ENCODE measurements around the gene CNKSR3. TPM values are rescaled to one million over a fixed set of nuclear protein-coding genes. Genes with fewer than 3 reads are reported as not detected.

Gene CNKSR3
- total and polyA plus RNA-seq, 4 donors: 4.9 to 17.0 (median 8.8) TPM

DNA sequence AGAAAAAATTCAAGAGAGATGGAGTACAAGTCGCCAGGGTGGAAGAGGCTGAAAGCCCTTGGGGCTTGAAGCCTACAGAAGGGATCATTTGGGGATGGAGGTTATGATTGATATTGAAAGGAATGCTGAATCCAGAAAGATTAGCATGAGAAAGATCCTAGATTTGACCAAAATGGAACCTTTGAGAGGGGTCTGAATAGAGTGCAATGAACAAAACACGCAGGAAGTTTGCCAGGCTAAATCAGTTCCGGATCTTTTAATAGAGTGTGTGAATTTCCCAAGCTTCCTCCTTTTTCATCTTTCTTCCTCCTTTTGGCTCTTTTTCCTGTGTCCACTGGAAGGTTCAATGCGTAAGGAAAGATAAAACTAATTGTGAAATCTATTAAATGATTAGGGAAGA lies 169.1 kb downstream of the CNKSR3 start:
- no peaks in the 10 kb centered on the region for H3K36me3 ChIP-seq (ENCODE audit: control insufficient read depth, insufficient read depth, low read length)
- no peak overlapping the region for H3K27ac ChIP-seq (ENCODE audit: low read depth, low read length)
- no peaks in the 10 kb centered on the region for H3K27me3 ChIP-seq (ENCODE audit: control insufficient read depth, insufficient read depth, low read length)
- 42% methylated on average over 1 of the region's 4 CpGs for WGBS (ENCODE audit: insufficient coverage)
- H3K4me1 ChIP-seq (ENCODE audit: control insufficient read depth, insufficient read depth, low read length): peaks cover 4% of the 10 kb centered on the region
- peak in 2 of 6 donors; percentile 53 to 72 for DNase-seq (ENCODE audit: low read depth in 4 of 6, low spot score in 6 of 6)
- H3K4me3 ChIP-seq (ENCODE audit: low read depth, low read length): no peak overlapping the region
- H3K9me3 ChIP-seq (ENCODE audit: control insufficient read depth, insufficient read depth, low read length): no peaks in the 10 kb centered on the region

Small RNA genes within 50 kb of the gene (small RNA-seq; reads per million reads assigned to genes)
- not detected for gene AL357075.2 (ENCODE audit: low replicate concordance)

Other genes starting within 250 kb of the CNKSR3 start
- 10 to 100 TPM in 1 of 2 donors, 1 to 10 TPM in 1; 9.4 to 11.8 TPM for gene IPCEF1, start 153.9 kb downstream of the CNKSR3 start, total RNA-seq
- 1 to 10 TPM; 5.4 to 7.0 TPM for gene IPCEF1, start 153.9 kb downstream of the CNKSR3 start, polyA plus RNA-seq (ENCODE audit: insufficient read length in 2 of 2)
- 10 to 100 TPM; 54.7 to 69.8 TPM for gene SCAF8, start 222.7 kb upstream of the CNKSR3 start, total RNA-seq
- gene SCAF8, start 222.7 kb upstream of the CNKSR3 start, polyA plus RNA-seq (ENCODE audit: insufficient read length in 2 of 2): 10 to 100 TPM; 31.1 to 36.1 TPM

Measured in spinal cord (tissue), 10 donors.